Measurements from ENCODE around the gene DNAI1. TPM values are rescaled to one million over a fixed set of nuclear protein-coding genes. Genes with fewer than 3 reads are reported as not detected.

DNAI1 gene
- 0.07 to 0.21 TPM (median 0.12 TPM) in 5 replicates for total RNA-seq (2022; extraction: Qiagen RNA extraction)

DNA sequence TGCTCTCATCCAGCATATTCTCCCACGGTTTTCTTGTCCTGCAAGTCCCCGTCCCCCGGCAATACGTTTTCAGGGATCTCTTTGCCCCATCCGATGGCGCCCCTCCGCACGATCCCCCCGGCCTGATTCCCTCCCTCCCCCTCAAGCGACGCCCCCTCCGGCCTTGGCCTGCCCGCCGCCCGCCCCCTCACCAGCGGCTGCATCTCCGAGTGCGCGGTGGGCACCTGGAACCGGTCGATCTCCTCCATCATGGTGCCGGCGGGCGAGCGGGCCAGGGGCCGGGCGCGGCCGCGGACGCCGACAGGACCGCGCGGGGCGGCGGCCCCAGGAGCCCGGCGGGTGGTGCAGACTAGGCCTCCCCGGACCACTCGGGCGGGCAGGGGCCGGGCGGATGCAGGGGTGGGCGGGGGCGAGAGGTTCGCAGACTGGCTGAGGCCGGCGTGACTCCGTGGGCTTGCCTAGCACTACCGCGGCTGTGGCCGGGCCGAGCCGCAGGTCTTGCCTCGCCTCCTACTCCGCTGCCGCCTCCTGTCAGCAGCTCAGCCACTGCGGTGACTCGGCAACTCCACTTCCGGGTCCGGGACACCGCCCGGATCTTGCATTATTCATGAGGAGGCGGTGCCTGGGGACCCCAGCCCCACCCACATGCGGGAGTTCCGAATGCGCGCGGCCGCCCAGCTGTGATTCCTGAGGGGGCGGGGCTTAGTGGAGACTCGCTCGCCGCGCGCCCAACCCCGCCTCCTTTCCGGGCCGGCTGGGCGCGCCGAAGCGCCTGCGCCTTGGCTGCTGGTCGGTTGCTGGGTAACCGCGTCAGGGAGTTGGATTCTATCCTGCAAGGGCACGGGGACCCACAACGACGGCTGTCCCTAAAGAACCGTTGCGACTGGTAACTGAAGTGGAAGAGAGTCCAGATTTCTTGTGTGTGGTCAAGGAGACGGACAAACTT is at the start of gene DNAI1, which contains the start of gene FAM219A:
Gene DNAI1, plus strand, starts transcription at position 793 of the 946 bp plus-strand sequence. CDS start 201 bp downstream, outside the sequence.
Gene FAM219A, minus strand, starts transcription at position 558 of the 946 bp plus-strand sequence. Its CDS starts 307 bp downstream, at position 251.

DNA sequence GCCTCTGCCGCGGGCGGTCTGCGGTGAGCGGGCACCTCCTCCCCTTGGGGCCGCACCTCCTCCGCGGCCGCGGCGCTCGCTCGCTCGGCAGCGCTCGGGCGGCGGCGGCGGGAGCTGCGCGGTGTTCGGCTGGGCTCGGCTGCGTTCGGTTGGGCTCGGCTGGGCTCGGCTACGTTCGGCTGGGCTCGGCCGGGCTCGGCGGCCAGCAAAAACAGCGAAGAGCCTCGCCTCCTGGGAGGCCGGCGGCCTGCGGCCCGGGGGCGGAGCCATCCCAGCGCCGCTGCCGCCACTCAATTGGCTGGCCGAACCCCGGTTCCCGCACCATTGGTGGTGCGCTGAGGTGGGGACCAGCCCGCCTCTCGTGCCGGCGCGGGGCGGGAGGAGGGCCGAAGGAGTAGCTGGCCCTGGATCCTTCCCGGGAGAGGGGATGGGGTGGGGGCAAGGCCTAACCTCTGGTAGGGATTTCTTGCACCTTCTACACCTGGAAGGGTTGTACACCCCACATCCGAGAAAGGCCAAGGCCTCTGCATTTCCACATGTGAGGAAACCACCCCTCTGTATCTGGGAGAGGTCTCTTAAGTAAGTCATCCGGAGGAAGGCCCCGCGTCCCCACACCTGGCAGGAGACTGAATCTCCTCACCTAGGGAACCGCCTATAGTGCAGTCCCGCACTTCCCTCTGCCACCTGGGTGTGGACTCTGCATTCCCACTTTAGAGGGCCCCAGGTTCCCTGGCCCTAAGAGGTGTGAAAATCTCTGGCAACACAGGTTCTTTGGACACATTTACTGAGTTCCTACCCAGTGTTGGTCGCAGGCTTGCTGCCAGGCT is 64.6 kb downstream of the DNAI1 start, which contains the start of gene ENHO:
Gene ENHO, minus strand, starts transcription at position 20 of the 827 bp plus-strand sequence. CDS start 1,295 bp downstream, outside the sequence.

Other genes with a start within 250 kb of the DNAI1 start
- 3.0 to 3.7 TPM (median 3.3 TPM) in 5 replicates for gene KIF24, start 129.5 kb upstream of the DNAI1 start, total RNA-seq (2022; extraction: Qiagen RNA extraction)
- 22.9 to 25.1 TPM (median 23.8 TPM) in 5 replicates for gene NUDT2, start 129.2 kb upstream of the DNAI1 start, total RNA-seq (2022; extraction: Qiagen RNA extraction)
- 3.1 to 5.1 TPM (median 4.5 TPM) in 5 replicates for gene MYORG, start 81.9 kb upstream of the DNAI1 start, total RNA-seq (2022; extraction: Qiagen RNA extraction)
- 13.9 to 18.4 TPM (median 16.8 TPM) in 5 replicates for gene FAM219A, start 235 bp upstream of the DNAI1 start, total RNA-seq (2022; extraction: Qiagen RNA extraction)
- 0.82 to 2.8 TPM (median 2.4 TPM) in 5 replicates for gene ENHO, start 64.2 kb downstream of the DNAI1 start, total RNA-seq (2022; extraction: Qiagen RNA extraction)
- gene CNTFR, start 130.9 kb downstream of the DNAI1 start, total RNA-seq (2022; extraction: Qiagen RNA extraction), result 0.07 to 0.13 TPM (median 0.11 TPM) in 5 replicates
- 35.1 to 50.0 TPM (median 48.2 TPM) in 5 replicates for gene RPP25L, start 153.3 kb downstream of the DNAI1 start, total RNA-seq (2022; extraction: Qiagen RNA extraction)
- gene DCTN3, start 161.7 kb downstream of the DNAI1 start, total RNA-seq (2022; extraction: Qiagen RNA extraction), result 98.4 to 114 TPM (median 111 TPM) in 5 replicates
- 0.15 to 0.25 TPM (median 0.24 TPM) in 4 of 5 replicates, not detected in the other for gene ARID3C, start 170.3 kb downstream of the DNAI1 start, total RNA-seq (2022; extraction: Qiagen RNA extraction)
- 158 to 211 TPM (median 201 TPM) in 5 replicates for gene SIGMAR1, start 179.0 kb downstream of the DNAI1 start, total RNA-seq (2022; extraction: Qiagen RNA extraction)
- 16.2 to 20.8 TPM (median 19.3 TPM) in 5 replicates for gene GALT, start 187.9 kb downstream of the DNAI1 start, total RNA-seq (2022; extraction: Qiagen RNA extraction)
- gene IL11RA, start 193.4 kb downstream of the DNAI1 start, total RNA-seq (2022; extraction: Qiagen RNA extraction), result 4.4 to 7.5 TPM (median 6.4 TPM) in 5 replicates
- gene CCL27, start 203.9 kb downstream of the DNAI1 start, total RNA-seq (2022; extraction: Qiagen RNA extraction), result 0.15 to 0.21 TPM (median 0.16 TPM) in 3 of 5 replicates, not detected in the others
- not detected in 5 replicates for gene CCL19, start 232.5 kb downstream of the DNAI1 start, total RNA-seq (2022; extraction: Qiagen RNA extraction)